Measurements from ENCODE around the gene TTBK2.

GRCh38 chr15:42918047-42918446 lies 2.5 kb downstream of the TTBK2 start:
- no peak for TF ChIP-seq CTCF (conservative IDR thresholded peaks at IDR 0.05; ENCODE audit: low read length)
- TF ChIP-seq EZH2phosphoT487 (IDR thresholded peaks at IDR 0.05; ENCODE audit: borderline replicate concordance, low read depth, low read length): no peak

All from OCI-LY7 (cell line).